GM19240 (cell line): ENCODE data around the gene CD28.
A peak's percentile ranks its signal among the peaks of the same experiment; 100 is the strongest.

Experiments
- DNase-seq: peaks from one replicate; pipeline ENCODE4 v3.0.0; 2011; ENCODE audit warnings: low spot score; ENCODE audit not compliant: insufficient read length

CD28 gene

GRCh38 chr2:203706403-203706802, at the start of gene CD28:
Gene CD28, plus strand, starts transcription at chr2:203706639. Its CDS starts 58 bp downstream, at chr2:203706697.
- DNase-seq = peak; percentile 85

- peak; percentile 29 for DNase-seq
These were observed 46.9 kb upstream of the CD28 start for GRCh38 chr2:203659331-203660049.

GRCh38 chr2:203660465-203660864, 46.0 kb upstream of the CD28 start:
- no peak for DNase-seq

DNA sequence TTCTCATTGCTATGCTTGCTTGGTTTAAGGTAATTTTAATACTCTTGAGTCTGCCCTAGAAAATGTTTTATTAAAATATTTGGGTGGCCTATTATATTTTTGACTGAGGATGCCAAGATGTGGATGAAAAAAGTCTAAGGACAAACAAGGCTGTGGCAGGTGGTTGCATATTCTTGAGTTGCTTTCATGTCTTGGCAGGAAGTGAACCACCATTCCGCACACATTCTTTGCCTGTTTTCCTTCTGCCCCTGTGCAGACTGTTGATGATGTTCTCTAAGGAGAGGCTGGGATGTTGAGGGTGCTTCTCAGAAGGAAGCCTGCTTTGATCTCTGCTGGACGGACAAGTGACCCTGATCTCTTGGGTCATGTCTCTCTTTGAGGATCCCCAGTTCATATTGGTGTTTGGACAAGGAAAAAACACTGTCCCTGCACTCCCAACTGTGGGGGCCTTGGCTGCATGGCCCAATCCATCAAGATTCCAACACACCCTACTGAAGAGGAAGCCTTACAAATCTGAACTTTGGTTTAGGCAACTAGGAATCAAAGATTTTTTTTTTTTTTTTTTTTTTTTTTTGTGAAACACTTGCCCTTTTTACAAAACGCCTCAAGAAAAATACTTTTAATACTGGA, 45.0 kb upstream of the CD28 start:
- no peak for DNase-seq

DNA sequence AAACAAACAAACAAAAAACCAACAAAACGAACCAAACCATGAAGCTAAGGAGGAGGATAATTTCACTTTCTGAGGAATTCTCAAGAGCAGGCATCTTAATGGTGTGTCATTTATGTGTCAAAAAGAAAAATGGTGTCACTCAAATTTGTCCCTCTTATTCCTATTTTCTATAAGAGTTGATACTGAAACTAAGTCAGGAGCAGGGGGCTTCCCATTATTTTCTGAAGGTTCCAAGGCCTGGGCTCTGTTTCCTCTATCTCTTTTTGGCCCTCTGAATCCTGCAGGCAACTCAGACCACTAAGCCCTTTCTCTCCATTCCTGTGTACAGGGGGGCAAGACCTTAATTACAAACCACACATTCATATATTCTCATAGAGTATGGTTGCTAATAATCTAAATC, 44.0 kb upstream of the CD28 start:
- DNase-seq = no peak

DNA sequence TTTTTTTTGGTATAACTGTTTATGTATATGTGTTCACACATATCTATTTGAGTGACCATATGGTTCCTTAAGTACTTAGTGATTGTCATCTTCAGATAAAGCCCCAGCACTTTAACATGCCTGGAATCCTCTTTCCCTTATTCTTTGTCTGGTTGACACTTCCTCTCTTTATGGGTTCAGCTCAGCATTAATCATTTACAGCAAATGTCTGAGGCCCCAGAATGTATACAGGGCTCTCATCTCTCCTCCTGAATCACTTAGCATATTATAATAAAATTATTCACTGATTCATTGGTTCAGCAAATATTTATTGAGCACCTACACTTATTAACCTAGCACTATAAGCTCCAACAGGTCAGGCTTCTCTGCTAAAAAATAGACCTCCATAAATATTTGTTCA, 43.5 kb upstream of the CD28 start:
- DNase-seq = no peak

DNA sequence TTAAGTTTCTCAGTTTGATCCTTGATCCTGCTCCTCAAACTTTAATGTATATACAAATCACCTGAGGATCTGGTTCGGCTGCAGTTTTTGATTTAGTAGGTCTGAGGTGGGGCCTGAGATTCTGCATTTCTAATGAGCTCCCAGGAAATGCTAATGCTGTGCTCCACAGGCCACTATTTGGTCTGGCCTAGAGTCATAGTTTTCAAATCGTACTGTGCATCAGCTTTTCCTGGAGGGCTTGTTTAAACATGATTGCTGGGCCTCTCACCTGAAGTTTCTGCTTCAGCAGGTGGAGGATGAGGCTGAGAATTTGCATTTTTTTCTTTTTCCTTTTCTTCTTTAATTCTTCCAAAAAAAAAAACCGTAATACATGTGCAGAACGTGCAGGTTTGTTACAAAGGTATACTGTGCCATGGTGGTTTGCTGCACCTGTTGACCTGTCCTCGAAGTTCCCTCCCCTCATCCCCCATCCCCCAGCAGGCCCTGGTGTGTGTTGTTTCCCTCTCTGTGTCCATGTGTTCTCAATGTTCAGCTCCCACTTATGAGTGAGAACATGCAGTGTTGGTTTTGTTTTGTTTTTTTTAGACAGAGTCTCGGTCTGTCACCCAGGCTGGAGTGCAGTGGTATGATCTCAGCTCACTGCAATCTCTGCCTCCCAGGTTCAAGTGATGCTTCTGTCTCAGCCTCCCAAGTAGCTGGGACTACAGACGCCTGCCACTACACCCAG, 42.2 kb upstream of the CD28 start:
- DNase-seq = no peak

- DNase-seq = no peak
These were observed 38.6 kb upstream of the CD28 start for GRCh38 chr2:203667838-203668237.

DNA sequence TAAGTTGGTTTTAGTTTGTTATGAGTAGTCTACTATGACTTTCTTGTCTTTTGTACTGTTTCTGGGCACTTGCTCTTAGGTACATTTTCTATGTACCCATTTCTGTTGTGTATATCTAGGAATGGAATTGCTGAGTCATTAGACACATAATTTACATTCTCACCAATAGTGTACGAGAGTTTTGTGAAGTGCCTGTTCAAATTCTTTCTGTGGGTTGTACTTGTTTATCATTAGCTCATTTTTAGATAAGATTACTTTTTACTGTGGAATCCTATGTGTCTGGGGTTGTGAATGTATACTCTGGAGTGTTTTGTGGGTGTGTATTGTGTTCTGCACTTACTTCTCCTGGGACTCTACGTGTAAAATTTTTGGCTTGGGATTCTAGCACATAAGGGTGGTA, 36.6 kb upstream of the CD28 start:
- no peak for DNase-seq

DNA sequence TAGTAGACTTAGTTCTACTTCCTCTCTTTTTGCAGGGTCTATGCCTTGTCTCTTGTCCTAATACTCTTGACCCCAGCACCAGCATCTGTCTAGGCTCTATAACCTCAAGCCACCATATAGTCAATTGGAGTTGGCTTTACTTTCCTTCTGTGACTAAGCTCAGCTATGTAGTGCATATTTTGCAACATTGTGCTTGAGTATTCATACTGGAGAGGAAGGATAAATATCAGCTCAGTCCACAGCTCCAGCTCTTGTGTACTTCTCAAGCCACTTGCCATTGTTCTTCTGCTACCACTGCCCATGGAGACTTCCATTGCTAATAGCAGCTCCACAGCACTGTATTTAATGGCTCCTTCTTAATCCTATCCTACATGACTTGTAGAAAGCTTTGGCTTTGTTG, 35.5 kb upstream of the CD28 start:
- DNase-seq = no peak

DNA sequence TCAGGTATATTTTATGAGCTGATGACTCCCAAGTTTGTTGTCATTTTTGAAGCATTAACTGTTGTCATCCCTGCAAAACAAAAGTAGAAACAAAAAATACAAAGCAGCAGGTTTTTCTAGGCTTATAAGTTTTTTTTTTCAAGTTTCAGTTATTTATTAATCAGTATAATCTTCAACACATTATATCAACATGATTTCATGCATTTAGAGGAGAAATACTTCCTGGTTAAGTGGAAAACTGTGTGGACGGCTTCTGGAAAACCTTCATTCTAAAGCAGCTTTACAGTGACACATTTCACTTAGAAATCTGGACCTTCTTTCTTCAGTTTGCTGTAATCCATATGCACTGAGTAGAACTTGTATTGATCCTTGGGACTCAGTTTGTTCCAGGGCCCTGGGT, 34.6 kb upstream of the CD28 start:
- DNase-seq = no peak

DNA sequence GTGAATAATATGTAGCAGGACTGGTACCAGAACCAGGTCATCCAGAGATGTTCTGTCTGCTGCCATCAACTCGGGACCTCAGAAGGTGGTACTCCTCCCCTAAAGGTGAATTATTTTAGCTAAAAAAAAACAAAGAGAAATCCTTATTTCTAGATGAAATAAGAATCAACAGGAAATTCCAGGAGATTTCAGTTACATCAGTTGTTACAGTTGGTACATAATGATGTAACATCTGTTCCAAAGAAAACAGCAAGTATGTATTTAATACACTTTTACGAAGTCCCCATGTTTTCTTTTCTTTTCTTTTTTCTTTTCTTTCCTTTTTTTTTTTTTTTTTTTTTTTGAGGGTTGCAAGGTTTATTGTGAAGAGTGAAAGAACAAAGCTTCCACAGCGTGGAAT, 33.6 kb upstream of the CD28 start:
- no peak for DNase-seq

DNA sequence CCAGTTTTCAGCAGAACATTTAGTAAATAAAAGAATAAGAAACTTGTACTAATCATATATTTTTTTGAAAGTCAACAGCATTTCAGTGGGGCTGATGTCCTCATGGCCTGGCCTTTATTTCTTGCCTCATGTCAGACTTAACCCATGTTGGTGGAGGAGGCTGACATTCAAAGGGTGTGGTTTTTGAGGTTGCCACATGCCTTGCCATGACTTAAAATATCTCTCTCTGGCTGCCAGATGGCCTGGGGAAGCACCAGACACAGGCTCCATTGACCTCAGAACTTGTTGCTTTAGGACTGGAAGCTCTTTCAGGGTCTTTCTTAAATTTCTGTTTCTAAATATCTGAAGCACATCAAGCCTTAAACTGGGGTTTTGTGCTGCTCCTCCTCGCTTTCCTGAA, 32.5 kb upstream of the CD28 start:
- DNase-seq = peak; percentile 35

GRCh38 chr2:203675086-203675485, 31.4 kb upstream of the CD28 start:
- no peak for DNase-seq

DNA sequence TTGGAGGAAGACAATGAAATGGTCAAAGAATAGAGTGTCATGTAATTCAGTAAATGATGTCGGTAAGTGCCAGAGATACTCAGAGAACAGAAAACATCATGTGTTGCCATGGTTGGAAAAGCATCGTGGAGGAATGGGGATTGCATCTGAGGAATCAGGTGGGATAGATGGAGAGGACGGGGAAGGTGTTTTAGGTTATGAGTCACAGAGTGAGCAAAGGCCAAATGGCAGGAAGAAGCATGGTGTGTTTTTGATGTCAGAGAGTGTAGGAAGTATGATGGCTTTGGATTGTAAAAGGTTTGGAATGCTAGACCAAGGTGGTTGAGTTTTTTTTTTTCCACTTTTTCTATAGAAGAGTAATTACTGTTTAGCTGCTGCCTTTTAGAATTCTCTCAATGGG, 27.5 kb upstream of the CD28 start:
- DNase-seq = no peak

- DNase-seq = no peak
These were observed 27.0 kb upstream of the CD28 start for GRCh38 chr2:203679401-203679800.

DNA sequence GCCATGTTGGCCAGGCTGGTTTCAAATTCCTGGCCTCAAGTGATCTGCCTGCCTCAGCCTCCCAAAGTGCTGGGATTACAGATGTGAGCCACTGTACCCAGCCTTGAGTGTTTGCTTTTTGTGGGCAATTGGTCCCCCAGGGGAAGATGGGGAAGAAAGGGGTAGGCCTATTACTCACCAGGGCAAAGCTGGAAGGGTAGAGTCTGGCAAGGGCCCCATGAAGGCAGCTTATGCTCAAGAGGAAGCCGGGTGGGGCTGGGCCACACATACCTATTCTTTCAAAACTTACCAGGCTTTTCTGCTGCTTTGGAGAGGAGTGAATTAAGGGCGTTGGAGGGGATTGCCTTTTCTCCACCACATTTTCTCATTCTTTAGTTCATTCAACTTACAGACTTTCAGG, 24.5 kb upstream of the CD28 start:
- DNase-seq = no peak

DNA sequence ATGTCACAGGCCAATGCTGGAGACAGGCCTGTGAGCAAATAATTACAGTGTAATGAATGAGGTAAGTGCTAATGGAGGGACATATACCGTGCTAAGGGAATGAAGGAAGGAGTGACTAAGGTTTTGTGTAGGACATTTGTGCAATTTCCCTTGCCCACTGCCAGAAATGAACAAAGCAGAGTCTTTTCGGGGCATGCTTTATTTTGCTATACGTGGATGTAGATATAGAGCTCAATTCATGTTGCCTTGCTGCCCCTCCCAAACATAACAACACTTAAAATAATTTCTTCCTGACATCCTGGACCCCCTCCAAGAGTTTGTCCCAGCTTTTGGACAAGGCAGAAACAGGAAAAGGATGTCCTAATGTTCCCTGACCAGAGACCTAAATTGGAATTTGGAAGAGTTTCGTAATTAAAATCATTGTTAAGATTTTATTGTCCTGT, 23.7 kb upstream of the CD28 start:
- DNase-seq = no peak

GRCh38 chr2:203683421-203683820, 23.0 kb upstream of the CD28 start:
- DNase-seq = no peak

- DNase-seq = no peak
These were observed 22.4 kb upstream of the CD28 start for GRCh38 chr2:203683932-203684556.

- DNase-seq = no peak
These were observed 21.3 kb upstream of the CD28 start for GRCh38 chr2:203685081-203685621.
